IPS DF 4.7 (cell line): ENCODE measurements around the gene KRT81.

Source experiments
- DNase-seq: peaks from one replicate; pipeline ENCODE4 v3.0.0-alpha.2; 2013; ENCODE audit warnings: low spot score; ENCODE audit errors: extremely low read depth

The KRT81 gene

DNA sequence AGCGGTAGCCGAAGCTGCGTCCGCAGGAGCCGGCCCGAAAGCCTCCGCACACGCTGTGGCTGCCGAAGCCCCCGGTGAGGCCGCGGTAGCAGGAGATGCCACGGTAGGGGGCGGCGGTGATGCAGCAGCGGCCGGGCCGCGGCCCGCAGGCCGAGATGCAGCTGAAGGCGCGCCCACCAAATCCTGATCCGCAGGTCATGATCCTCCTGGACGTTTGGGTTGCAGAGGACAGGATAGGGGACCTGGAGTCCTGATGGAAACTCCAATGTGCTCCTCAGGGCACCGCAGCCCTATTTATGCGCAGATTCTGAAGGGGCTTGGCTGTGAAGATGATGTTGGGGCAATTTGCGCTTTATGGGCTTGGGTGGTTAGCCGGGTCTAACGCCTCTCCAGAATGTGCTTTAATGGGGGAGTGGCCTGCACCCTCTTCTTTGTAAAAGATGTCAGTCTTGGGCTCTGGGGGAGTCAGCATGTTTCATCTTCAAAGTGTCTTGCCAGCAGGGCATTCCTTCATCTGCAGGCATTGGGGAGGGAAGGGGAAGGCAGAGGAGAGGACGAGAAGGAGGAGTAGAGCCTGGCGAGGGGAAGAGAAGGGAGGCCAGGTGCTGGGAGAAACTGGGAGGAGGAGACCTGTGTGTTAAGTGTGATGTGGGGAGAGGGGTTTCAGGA lies at the start of gene KRT81:
Gene KRT81 (minus strand): TSS at position 268 of the 669 bp plus-strand sequence. CDS start 69 bp downstream, at position 199.
- DNase-seq, result no peak

DNA sequence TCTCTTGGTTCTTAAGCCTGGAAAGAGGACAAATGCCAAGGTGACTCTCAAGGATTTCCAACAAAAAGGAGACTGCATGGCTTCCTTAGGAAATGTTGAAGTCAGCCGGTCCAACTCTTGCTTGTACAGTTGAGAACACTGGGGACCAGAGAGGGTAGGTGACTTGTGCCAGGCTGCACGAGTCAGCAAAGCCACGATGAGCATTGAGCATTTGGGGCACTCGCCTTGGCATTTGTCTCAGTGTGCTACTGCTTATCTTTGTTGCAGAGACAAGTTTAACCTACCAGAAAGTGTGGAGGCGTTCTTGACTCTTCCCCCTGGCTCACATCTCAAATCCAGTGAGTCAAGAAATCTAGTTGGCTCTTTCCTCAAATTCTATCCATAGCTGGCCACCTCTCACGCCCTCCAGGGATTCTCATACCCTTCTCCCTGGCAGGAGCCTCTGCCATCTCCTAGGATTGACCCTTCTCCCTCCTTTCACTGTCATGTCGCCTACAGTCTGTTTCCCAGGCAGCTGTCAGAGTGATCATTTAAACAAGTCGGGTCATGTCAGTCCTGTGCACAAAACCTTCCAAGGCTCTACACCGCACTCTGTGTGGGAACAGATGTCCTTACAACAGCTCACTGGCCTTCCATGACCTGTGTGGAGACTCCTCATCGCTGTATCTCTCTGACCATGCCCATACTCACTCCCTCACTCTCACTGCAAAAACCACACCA lies 47.1 kb upstream of the KRT81 start:
- no peak for DNase-seq

GRCh38 chr12:52337054-52337453 lies 45.7 kb upstream of the KRT81 start:
- no peak for DNase-seq

GRCh38 chr12:52336641-52337040 lies 45.3 kb upstream of the KRT81 start:
- no peak for DNase-seq

- DNase-seq, result no peak
Observed at GRCh38 chr12:52335598-52336262, 44.4 kb upstream of the KRT81 start.

GRCh38 chr12:52334185-52334584 lies 42.9 kb upstream of the KRT81 start:
- no peak for DNase-seq

DNA sequence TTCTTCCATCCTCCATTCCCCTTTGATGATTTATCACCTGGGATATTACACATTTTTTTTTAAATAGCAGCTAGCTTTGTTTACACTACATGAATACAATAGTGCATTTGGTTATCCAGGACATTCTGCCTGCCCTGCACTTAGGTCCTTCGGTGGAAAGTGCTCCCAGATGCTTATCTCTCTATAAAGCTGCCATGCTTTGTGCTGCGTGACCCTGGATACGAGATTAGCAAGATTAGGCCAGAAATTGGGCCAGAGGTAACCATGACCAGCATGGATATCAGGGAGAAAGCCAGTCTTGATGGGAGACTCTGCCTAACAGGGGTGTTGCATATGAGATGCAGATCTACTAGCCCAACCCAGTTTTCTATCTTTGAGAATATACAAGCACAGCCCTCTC lies 42.0 kb upstream of the KRT81 start:
- no peak for DNase-seq

- no peak for DNase-seq
Observed at GRCh38 chr12:52332381-52332780, 41.0 kb upstream of the KRT81 start.

DNA sequence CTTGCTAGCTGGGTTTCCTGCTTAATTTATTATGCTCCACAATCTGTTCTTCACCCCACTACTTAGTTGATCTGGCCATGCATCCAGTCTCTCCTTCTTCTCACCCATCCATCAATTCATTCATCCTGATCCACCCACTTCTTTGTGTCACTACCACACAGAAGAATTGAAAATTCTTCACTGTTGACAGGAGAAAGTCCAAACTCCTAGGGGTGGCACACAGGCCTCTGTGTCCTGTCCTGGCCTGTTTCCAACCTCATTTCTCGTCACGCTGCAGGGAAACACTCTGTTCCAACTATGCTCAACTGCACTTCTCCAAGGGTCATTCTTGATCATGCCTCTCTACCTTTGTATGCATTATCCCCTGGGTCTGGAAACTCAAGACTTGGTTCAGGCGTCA lies 40.5 kb upstream of the KRT81 start:
- no peak for DNase-seq

DNA sequence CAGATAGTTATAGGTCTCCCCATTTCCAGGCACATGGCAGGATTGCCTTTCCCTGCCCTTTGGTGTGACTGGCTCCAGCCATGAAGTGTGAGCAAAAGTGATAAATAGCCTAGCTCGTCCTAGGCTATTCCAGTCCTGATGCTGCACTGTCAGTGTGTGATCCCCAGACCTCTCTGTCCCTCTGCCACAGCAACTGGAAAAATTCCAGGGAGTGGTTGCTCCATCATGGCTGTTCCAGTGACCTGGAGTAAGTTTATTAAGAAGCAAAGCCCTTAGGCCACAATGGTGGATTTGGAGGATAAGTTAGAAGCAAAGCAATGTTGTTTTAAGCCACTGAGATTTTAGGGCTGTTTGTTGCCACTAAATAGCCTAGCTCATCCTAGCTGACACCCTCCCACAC lies 39.7 kb upstream of the KRT81 start:
- no peak for DNase-seq

- no peak for DNase-seq
Observed at GRCh38 chr12:52327830-52328500, 36.6 kb upstream of the KRT81 start.

DNA sequence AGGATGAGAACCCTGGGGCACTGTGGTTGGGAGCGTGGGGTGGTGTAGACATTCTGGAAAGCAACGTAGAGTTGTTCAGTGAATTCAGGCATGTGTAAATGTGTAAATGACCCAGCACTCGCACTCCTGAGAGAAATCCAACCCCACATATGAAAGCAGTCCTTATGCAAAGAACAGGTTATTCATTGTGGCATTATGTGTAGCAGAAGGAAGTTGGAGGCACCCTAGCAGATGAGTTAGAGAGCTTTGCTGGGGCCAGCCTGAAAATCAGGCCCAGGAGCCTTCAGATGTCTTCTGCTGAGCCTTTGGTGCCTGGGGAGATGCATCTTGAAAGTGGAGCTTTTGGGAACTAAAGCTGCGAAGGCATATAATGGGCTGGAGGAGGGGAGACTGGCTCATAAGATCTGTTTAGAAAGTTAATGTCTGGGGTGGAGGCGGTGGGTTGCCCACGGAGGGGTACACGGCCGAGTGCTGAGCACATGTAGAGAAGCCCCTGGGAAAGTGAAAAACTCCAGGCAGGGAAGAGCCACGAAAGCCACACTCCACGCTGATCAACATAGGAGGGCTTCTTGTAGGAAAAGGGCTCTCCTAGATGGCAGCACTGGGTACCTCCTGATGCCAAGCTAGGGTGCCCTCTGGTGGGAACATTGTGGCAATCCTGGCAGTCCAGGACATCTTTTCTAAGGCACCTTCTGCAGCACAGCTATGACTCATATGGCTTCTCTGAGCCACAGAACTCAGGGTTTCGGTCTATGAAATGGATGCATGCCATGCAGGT lies 35.9 kb upstream of the KRT81 start:
- peak; percentile 78 for DNase-seq

DNA sequence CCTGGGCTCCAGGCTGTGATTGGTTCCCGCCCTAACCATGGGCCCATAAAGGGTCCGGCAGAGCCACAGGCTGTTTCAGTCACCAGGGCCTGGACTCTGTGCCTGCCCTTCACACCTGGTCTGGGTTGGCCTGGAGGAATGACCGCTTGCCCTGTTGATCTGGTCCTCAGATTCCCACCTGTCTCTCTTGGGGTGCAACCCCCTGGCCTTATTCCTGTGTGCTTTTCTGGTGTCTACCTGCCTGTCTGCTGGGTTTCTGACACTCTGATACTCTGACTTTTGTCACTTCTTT lies 32.8 kb upstream of the KRT81 start:
- no peak for DNase-seq

DNA sequence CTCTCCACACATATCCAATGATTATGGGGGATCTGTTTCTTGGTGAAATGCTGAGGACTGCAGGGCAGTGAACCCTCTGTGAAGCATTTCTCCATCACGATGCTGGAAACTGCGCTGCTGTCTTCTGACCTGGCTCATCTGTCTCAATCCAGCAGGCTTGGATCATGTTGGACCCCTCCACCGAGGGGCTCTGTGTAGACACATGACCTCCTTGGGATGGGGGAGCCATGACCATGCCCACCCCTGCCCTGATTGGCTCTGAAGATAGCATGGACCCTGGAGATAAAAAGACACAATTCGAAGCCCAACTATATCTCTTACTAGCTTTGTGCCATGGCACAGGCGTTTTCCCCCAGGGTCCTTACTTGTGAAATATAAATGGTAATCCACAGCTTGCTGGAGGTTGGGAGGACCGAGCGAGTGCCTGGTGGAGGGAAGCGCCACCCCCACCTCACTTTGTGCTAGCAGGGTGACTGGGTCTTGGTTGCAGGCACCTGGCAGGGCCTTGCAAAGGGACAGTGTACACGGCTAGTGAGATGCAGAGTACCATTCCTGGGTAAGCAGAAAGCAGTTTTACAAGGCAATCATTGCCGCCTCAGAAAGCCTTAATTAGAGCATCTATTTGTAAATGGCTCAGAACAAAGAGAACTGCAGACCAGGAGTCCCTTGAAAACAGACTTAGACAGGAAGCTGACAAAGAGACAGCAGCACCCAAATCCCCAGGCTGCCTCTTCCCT lies 32.2 kb upstream of the KRT81 start:
- DNase-seq, result no peak

DNA sequence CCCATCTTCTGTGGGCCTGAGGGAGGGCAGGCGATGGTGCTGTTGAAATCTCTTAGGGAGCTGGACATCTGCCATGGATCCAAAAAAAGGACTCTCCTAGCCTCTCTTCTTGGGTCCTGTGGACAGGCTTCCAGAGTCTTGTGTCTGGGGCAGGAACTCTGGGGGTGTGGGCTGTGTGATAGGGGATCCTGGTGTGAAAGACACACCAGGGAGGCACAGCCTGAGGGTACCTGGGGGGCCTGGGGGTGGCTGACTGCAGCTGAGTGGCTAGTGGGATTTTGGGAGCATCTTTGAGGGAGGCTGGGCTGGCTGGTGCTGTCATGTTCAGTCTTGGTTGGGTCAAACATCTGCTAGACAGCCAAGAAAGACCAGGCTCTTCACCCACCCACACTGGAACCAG lies 31.7 kb upstream of the KRT81 start:
- no peak for DNase-seq

- no peak for DNase-seq
Observed at GRCh38 chr12:52322069-52322468, 30.7 kb upstream of the KRT81 start.

- DNase-seq, result no peak
Observed at GRCh38 chr12:52321418-52321817, 30.1 kb upstream of the KRT81 start.

DNA sequence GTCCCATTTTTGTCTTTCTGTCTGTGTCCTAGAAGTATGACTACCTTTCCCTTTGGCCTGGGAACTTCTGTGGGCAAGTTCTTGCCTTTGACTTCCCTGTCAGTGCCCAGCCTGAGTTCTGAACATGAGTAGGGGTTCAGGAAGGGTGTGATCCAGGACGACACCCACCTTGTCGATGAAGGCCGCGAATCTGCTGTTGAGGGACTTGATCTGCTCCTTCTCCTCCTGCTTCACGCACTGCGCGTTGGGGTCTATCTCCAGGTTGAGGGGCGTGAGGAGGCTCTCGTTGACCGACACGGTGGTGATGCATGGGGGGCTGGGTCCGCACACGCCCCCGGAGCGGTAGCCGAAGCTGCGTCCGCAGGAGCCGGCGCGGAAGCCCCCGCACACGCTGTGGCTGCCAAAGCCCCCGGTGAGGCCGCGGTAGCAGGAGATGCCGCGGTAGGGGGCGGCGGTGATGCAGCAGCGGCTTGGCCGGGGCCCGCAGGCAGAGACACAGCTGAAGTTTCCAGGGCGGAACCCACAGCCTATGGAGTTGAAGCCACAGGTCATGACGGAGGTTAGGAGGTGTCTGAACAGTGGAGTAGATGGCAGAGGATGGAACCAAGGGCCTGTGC lies 29.6 kb upstream of the KRT81 start, which contains the start of gene KRT83:
Gene KRT83 (minus strand): TSS at position 615 of the 617 bp plus-strand sequence. CDS start 63 bp downstream, at position 552.
- DNase-seq, result no peak

DNA sequence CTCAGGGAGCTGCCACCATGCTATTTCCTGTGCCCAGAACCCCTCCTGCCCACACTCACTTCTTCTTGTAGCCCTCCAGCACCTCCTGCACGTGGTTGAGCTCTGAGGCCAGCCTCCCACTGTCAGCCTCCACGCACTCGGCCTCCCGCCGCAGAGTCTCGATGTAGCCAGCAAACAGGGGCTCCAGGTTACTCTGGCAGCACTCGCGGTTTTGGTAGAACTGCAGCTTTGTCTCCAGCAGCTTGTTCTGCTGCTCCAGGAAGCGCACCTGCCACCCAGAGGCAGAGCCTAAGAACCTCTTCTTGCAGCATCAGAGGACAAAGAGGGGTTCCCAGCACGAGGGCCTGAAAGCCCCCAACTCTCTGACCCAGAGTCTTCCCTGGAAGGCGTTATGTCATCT lies 27.8 kb upstream of the KRT81 start:
- no peak for DNase-seq
